Chondrocyte (in vitro differentiated cells): ENCODE measurements around the gene EIF5A2. TPM values are rescaled to one million over a fixed set of nuclear protein-coding genes. Genes with fewer than 3 reads are reported as not detected.
"Not testable (repeated sequence)": the region's sequence is repeated elsewhere in the genome, so short reads cannot be mapped to it uniquely, and the experiment has no call there.

Source experiments
- DNase-seq: peaks from one replicate; pipeline ENCODE4 v3.0.0; 2021; ENCODE audit warnings: mixed read lengths, low spot score
- H3K27ac Mint-ChIP-seq: one replicate; pipeline ENCODE4 v1.8.0; 2021; ENCODE audit warnings: mild to moderate bottlenecking, moderate library complexity, mixed read lengths; ENCODE audit not compliant: unreplicated experiment
- H3K27me3 Mint-ChIP-seq: 2 replicates; pipeline ENCODE4 v1.8.0; 2021; ENCODE audit warnings: low read depth, mixed read lengths
- H3K36me3 Mint-ChIP-seq: 2 replicates; pipeline ENCODE4 v1.8.0; 2021; ENCODE audit warnings: low read depth, mixed read lengths
- H3K4me1 Mint-ChIP-seq: 2 replicates; pipeline ENCODE4 v1.8.0; 2021; ENCODE audit warnings: low read depth, mild to moderate bottlenecking, mixed read lengths
- H3K4me3 Mint-ChIP-seq: one replicate; pipeline ENCODE4 v1.8.0; 2021; ENCODE audit warnings: mild to moderate bottlenecking, moderate library complexity, mixed read lengths; ENCODE audit not compliant: unreplicated experiment
- H3K9me3 Mint-ChIP-seq: 2 replicates; pipeline ENCODE4 v1.8.0; 2021; ENCODE audit warnings: low read depth, mixed read lengths
- CTCF ChIP-seq: fragments of 200-600 bp; sonication (generic); IDR thresholded peaks from 2 replicates; pipeline ENCODE4 v1.5.0; 2021; ENCODE audit warnings: antibody characterized with exemption, mild to moderate bottlenecking, moderate library complexity
- total RNA-seq: library from RNA; stranded (reverse); gene quantifications from 3 replicates; pipeline ENCODE4 v1.2.1, GENCODE V29; 2021

EIF5A2 gene
- total RNA-seq, 1 donor from 2014 or later: 31.2 TPM

GRCh38 chr3:170896781-170897180, 11.7 kb downstream of the EIF5A2 start:
- H3K36me3 Mint-ChIP-seq: peaks cover 4% of the 10 kb centered on the region
- no peaks in the 10 kb centered on the region for H3K27me3 Mint-ChIP-seq

GRCh38 chr3:170896333-170896732, 12.1 kb downstream of the EIF5A2 start:
- not testable (repeated sequence) for DNase-seq, H3K36me3 Mint-ChIP-seq, H3K4me3 Mint-ChIP-seq, H3K27me3 Mint-ChIP-seq, H3K9me3 Mint-ChIP-seq, H3K27ac Mint-ChIP-seq, H3K4me1 Mint-ChIP-seq

More at GRCh38 chr3:170896781-170897180, 11.7 kb downstream of the EIF5A2 start:
- no peaks in the 10 kb centered on the region for H3K4me1 Mint-ChIP-seq
- no peak overlapping the region for H3K4me3 Mint-ChIP-seq
- TF ChIP-seq CTCF: no peak
- no peak overlapping the region for H3K27ac Mint-ChIP-seq
- no peak for DNase-seq
- no peaks in the 10 kb centered on the region for H3K9me3 Mint-ChIP-seq

GRCh38 chr3:170893895-170894294, 14.5 kb downstream of the EIF5A2 start:
- H3K27me3 Mint-ChIP-seq: no peaks in the 10 kb centered on the region
- no peaks in the 10 kb centered on the region for H3K9me3 Mint-ChIP-seq
- no peaks in the 10 kb centered on the region for H3K4me1 Mint-ChIP-seq
- DNase-seq: no peak
- H3K36me3 Mint-ChIP-seq: peaks cover 4% of the 10 kb centered on the region
- TF ChIP-seq CTCF: no peak
- H3K27ac Mint-ChIP-seq: no peak overlapping the region
- no peak overlapping the region for H3K4me3 Mint-ChIP-seq

GRCh38 chr3:170889630-170890029, 18.8 kb downstream of the EIF5A2 start:
- Mint-ChIP-seq H3K36me3 (no peaks in the 10 kb centered on the region), H3K4me3 (no peak overlapping the region), H3K27me3 (no peaks in the 10 kb centered on the region), H3K27ac (no peak overlapping the region), H3K9me3 (peaks cover under 1% of the 10 kb centered on the region), H3K4me1 (no peaks in the 10 kb centered on the region)
- TF ChIP-seq CTCF: no peak
- DNase-seq: no peak

GRCh38 chr3:170889132-170889531, 19.3 kb downstream of the EIF5A2 start:
- TF ChIP-seq CTCF: no peak
- Mint-ChIP-seq H3K36me3 (no peaks in the 10 kb centered on the region), H3K4me3 (no peak overlapping the region), H3K9me3 (peaks cover 4% of the 10 kb centered on the region), H3K4me1 (no peaks in the 10 kb centered on the region), H3K27me3 (no peaks in the 10 kb centered on the region), H3K27ac (no peak overlapping the region)
- DNase-seq: no peak

GRCh38 chr3:170884109-170884930, 24.1 kb downstream of the EIF5A2 start:
- not testable (repeated sequence) for H3K4me3 Mint-ChIP-seq, H3K27ac Mint-ChIP-seq, H3K36me3 Mint-ChIP-seq, H3K27me3 Mint-ChIP-seq, H3K4me1 Mint-ChIP-seq, DNase-seq, H3K9me3 Mint-ChIP-seq

- H3K27me3 Mint-ChIP-seq, H3K27ac Mint-ChIP-seq, DNase-seq, H3K4me3 Mint-ChIP-seq, H3K36me3 Mint-ChIP-seq, H3K4me1 Mint-ChIP-seq: not testable (repeated sequence)
- peaks cover 11% of the 10 kb centered on the region for H3K9me3 Mint-ChIP-seq
These were observed 29.7 kb downstream of the EIF5A2 start for GRCh38 chr3:170878688-170879087.

GRCh38 chr3:170877311-170877710, 31.1 kb downstream of the EIF5A2 start:
- not testable (repeated sequence) for H3K4me1 Mint-ChIP-seq, H3K27me3 Mint-ChIP-seq, H3K4me3 Mint-ChIP-seq, H3K27ac Mint-ChIP-seq, DNase-seq, H3K36me3 Mint-ChIP-seq
- peaks cover 11% of the 10 kb centered on the region for H3K9me3 Mint-ChIP-seq
